Measurements from ENCODE around the gene AHSG.

The AHSG gene

GRCh38 chr3:186593862-186594261 lies 19.0 kb upstream of the AHSG start:
- DNase-seq = no peak

GRCh38 chr3:186594591-186595113 lies 18.2 kb upstream of the AHSG start:
- DNase-seq = no peak

- DNase-seq = no peak
Measured at GRCh38 chr3:186596568-186597287, 16.1 kb upstream of the AHSG start.

GRCh38 chr3:186598108-186598784 lies 14.6 kb upstream of the AHSG start:
- no peak for DNase-seq

- no peak for DNase-seq
Measured at GRCh38 chr3:186598794-186599141, 14.1 kb upstream of the AHSG start.

- no peak for DNase-seq
Measured at GRCh38 chr3:186599142-186599784, 13.6 kb upstream of the AHSG start.

- DNase-seq = no peak
Measured at GRCh38 chr3:186599785-186600166, 13.1 kb upstream of the AHSG start.

- DNase-seq = no peak
Measured at GRCh38 chr3:186600896-186601295, 12.0 kb upstream of the AHSG start.

- no peak for DNase-seq
Measured at GRCh38 chr3:186603159-186603558, 9.7 kb upstream of the AHSG start.

GRCh38 chr3:186605078-186605477 lies 7.8 kb upstream of the AHSG start:
- DNase-seq = peak in 1 of 2 experiments; percentile 17

GRCh38 chr3:186605561-186606545 lies 7.0 kb upstream of the AHSG start:
- no peak for DNase-seq

GRCh38 chr3:186608624-186609215 lies 4.1 kb upstream of the AHSG start:
- no peak for DNase-seq

- DNase-seq = peak in 1 of 2 experiments; percentile 40
Measured at GRCh38 chr3:186609247-186609868, 3.5 kb upstream of the AHSG start.

- no peak for DNase-seq
Measured at GRCh38 chr3:186612065-186612464, 795 bp upstream of the AHSG start.

GRCh38 chr3:186613637-186614265 lies 891 bp downstream of the AHSG start:
- no peak for DNase-seq

GRCh38 chr3:186614266-186614596 lies 1.4 kb downstream of the AHSG start:
- DNase-seq = no peak

GRCh38 chr3:186614597-186615483 lies 2.0 kb downstream of the AHSG start:
- peak; percentile 57 to 82 for DNase-seq

- DNase-seq = no peak
Measured at GRCh38 chr3:186616299-186616617, 3.4 kb downstream of the AHSG start.

- peak; percentile 77 to 97 for DNase-seq
Measured at GRCh38 chr3:186617036-186617946, 4.4 kb downstream of the AHSG start.

Data from NCI-H524 (cell line).